HepG2 (cell line): ENCODE data around the gene SLC8A2. TPM values are rescaled to one million over a fixed set of nuclear protein-coding genes. Genes with fewer than 3 reads are reported as not detected.

Experiments
- ATM ChIP-seq: fragments of 450-650 bp; IDR thresholded peaks from 2 replicates; pipeline ENCODE4 v1.7.1; 2017; ENCODE audit warnings: mild to moderate bottlenecking, borderline replicate concordance
- GABPB1 ChIP-seq: IDR thresholded peaks from 2 replicates; pipeline ENCODE4 v1.6.1; 2016; ENCODE audit warnings: mild to moderate bottlenecking, missing genetic modification reagents, moderate library complexity, missing compliant biosample characterization
- KDM6A ChIP-seq: IDR thresholded peaks from 2 replicates; pipeline ENCODE4 v1.6.1; 2016; ENCODE audit warnings: low read depth
- KLF13 ChIP-seq: sonication (generic); formaldehyde crosslinking; IDR thresholded peaks from 2 replicates; pipeline ENCODE4 v1.4.0; 2020; ENCODE audit warnings: mild to moderate bottlenecking, missing genetic modification reagents
- KMT2A ChIP-seq: sonication (generic); formaldehyde crosslinking; IDR thresholded peaks from 2 replicates; pipeline ENCODE4 v1.4.0; 2020; ENCODE audit warnings: missing genetic modification reagents
- MAZ ChIP-seq, 2 experiments: sonication (generic) in 1 of 2; formaldehyde crosslinking in 1 of 2; IDR thresholded peaks; 2 replicates each; pipeline versions ENCODE4 v1.5.0 to v1.6.1; 2012 to 2020; ENCODE audit warnings: low read depth in 2 of 2, mild to moderate bottlenecking in 2 of 2, borderline replicate concordance in 1 of 2, improper control_type of control experiment in 1 of 2, low read length in 1 of 2, missing genetic modification reagents in 1 of 2, moderate library complexity in 1 of 2
- NONO ChIP-seq, 2 experiments: fragments of 450-650 bp in 1 of 2; sonication (generic) in 1 of 2; formaldehyde crosslinking in 1 of 2; IDR thresholded peaks in 1 of 2; conservative IDR thresholded peaks in 1 of 2; 2 replicates each; pipeline versions ENCODE4 v1.6.1 to v1.8.0; 2017 to 2022; ENCODE audit warnings: mild to moderate bottlenecking in 1 of 2, missing genetic modification reagents in 1 of 2, moderate library complexity in 1 of 2
- PHB2 ChIP-seq: fragments of 450-650 bp; IDR thresholded peaks from 2 replicates; pipeline ENCODE4 v1.6.1; 2018; ENCODE audit not compliant: partially characterized antibody
- POLR2A ChIP-seq, 2 experiments: IDR thresholded peaks; 2 replicates each; pipeline ENCODE4 v1.6.1; 2011; ENCODE audit warnings: low read depth in 2 of 2, low read length in 2 of 2, mild to moderate bottlenecking in 1 of 2, moderate library complexity in 1 of 2; ENCODE audit not compliant: insufficient read depth in 1 of 2
- SATB2 ChIP-seq: sonication (generic); formaldehyde crosslinking; IDR thresholded peaks from 2 replicates; pipeline ENCODE4 v1.5.0; 2020; ENCODE audit warnings: missing genetic modification reagents
- SMARCE1 ChIP-seq: fragments of 450-650 bp; IDR thresholded peaks from 2 replicates; pipeline ENCODE4 v1.6.1; 2017; ENCODE audit warnings: borderline replicate concordance
- SNAI1 ChIP-seq: sonication (generic); formaldehyde crosslinking; IDR thresholded peaks from 2 replicates; pipeline ENCODE4 v1.5.0; 2020; ENCODE audit warnings: mild to moderate bottlenecking, missing genetic modification reagents, borderline replicate concordance
- TBL1XR1 ChIP-seq: fragments of 150-350 bp; IDR thresholded peaks from 2 replicates; pipeline ENCODE4 v1.6.1; 2014; ENCODE audit warnings: borderline replicate concordance, low read length; ENCODE audit not compliant: partially characterized antibody
- TFE3 ChIP-seq: IDR thresholded peaks from 2 replicates; pipeline ENCODE4 v1.6.1; 2016
- ZNF331 ChIP-seq: sonication (generic); formaldehyde crosslinking; IDR thresholded peaks from 2 replicates; pipeline ENCODE4 v1.4.0; 2020; ENCODE audit warnings: missing genetic modification reagents
- ZNF746 ChIP-seq: sonication (generic); formaldehyde crosslinking; IDR thresholded peaks from 2 replicates; pipeline ENCODE4 v1.8.0; 2022; ENCODE audit warnings: mild to moderate bottlenecking, missing genetic modification reagents
- ZNF788 ChIP-seq: sonication (generic); formaldehyde crosslinking; IDR thresholded peaks from 2 replicates; pipeline ENCODE4 v1.5.0; 2020; ENCODE audit warnings: mild to moderate bottlenecking, missing genetic modification reagents, borderline replicate concordance
- ZNF883 ChIP-seq: sonication (generic); formaldehyde crosslinking; IDR thresholded peaks from 2 replicates; pipeline ENCODE4 v1.5.1; 2020; ENCODE audit warnings: mild to moderate bottlenecking, missing genetic modification reagents; ENCODE audit errors: not compliant biosample characterization
- polyA plus RNA-seq, 8 experiments: library from polyadenylated mRNA; depleted of rRNA in 3 of 8; stranded (reverse) in 7 of 8; unstranded in 1 of 8; fragments of >200 nt; fragmentation: Illumina TruSeq in 4 of 8; extraction: Trizol in 4 of 8; gene quantifications; 2 replicates each; pipeline versions ENCODE4 v1.2.1 to v1.2.3, GENCODE V29; 2011 to 2016; ENCODE audit warnings: low read depth in 4 of 8, missing spikeins in 1 of 8, mixed read lengths in 1 of 8; ENCODE audit not compliant: insufficient read depth in 1 of 8
- total RNA-seq, 5 experiments: library from RNA; depleted of rRNA; stranded (reverse); fragments of >200 nt; fragmentation: Illumina TruSeq; extraction: Trizol; gene quantifications; 2 replicates each; pipeline ENCODE4 v1.2.3, GENCODE V29; 2016; ENCODE audit warnings: low read depth in 1 of 5
- TF ChIP-seq, protein P1 (sequence below): fragments of 450-650 bp; IDR thresholded peaks from 2 replicates; pipeline ENCODE4 v1.6.1; 2017
- TF ChIP-seq, protein P2 (sequence below): sonication (generic); formaldehyde crosslinking; conservative IDR thresholded peaks from 2 replicates; pipeline ENCODE4 v1.4.0; 2020; ENCODE audit warnings: mild to moderate bottlenecking, missing genetic modification reagents, moderate library complexity
- TF ChIP-seq, protein P3 (sequence below): IDR thresholded peaks from 2 replicates; pipeline ENCODE4 v1.6.1; 2016; ENCODE audit warnings: mild to moderate bottlenecking, missing biosample characterization, missing genetic modification reagents
- TF ChIP-seq, protein P4 (sequence below): sonication (generic); formaldehyde crosslinking; IDR thresholded peaks from 2 replicates; pipeline ENCODE4 v1.4.0; 2020; ENCODE audit warnings: missing genetic modification reagents

The SLC8A2 gene
- total and polyA plus RNA-seq, 2 of the 13 experiments (the other 11 are each of a cell fraction or from before 2014, with no cell fraction given) = 0.02 TPM; not detected in 1

DNA sequence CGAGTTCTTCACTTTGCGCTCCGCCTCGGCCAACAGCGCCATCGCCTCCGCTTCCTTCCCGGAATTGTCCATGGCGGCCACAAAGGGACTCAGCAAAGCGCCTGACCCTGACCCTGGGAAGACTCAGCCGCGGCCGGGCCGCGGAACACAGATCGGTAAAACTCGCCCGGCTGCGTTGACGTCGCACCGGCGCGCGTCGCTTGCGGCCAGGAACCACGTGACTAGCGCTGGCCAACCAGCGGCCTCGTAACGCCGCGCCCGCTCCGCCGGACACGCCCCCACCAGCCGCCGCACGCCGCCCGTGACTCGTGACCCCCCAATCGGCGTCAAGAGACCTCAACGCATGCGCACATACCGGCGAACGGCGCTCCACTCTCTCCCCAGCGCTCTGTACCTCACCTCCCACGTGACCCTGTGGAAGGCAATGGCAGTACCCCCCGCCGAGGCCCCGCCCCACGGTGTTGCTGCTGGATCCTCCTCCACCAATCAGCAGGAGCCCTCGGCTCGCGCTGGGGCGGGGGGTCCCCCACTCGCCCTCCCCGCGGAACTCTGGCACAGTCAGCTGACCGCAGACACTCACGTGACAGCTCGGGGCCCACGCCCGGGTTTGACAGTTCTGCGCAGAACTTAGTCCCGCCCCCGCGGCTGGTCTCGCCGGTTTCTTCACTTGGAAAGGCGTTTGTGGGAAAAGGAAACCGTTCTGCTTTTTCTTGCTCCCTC, 43.3 kb upstream of the SLC8A2 start, which contains the start of gene NAPA (continued):
- TF ChIP-seq NONO (IDR thresholded peaks at IDR 0.05) (no peak), NONO (CRISPR knock-in tag; conservative IDR thresholded peaks at IDR 0.05) (peak; percentile 83), KDM6A (CRISPR knock-in tag) (no peak), GABPB1 (CRISPR knock-in tag) (peak; percentile 88), ZNF746 (CRISPR knock-in tag) (no peak), KLF13 (CRISPR knock-in tag) (no peak), TFE3 (CRISPR knock-in tag) (peak; percentile 96), SNAI1 (CRISPR knock-in tag) (no peak), POLR2A (IDR thresholded peaks at IDR 0.05; ENCODE audit: insufficient read depth in 1 of 2, low read depth in 2 of 2, low read length in 2 of 2) (peak; percentile 57 to 89), SATB2 (CRISPR knock-in tag) (0 out of 2 replicates have a peak, but pooled peaks have one; percentile 29), ATM (no peak), ZNF883 (CRISPR knock-in tag) (peak; percentile 4), MAZ (IDR thresholded peaks at IDR 0.05; ENCODE audit: borderline replicate concordance, low read depth, low read length) (peak; percentile 83; the same call in 1 of the 2 replicates), MAZ (CRISPR knock-in tag; IDR thresholded peaks at IDR 0.05; ENCODE audit: low read depth) (peak; percentile 98), SMARCE1 (no peak), ZNF788 (peak; percentile 79; the same call in 1 of the 2 replicates), KMT2A (CRISPR knock-in tag) (peak; percentile 49; the same call in 1 of the 2 replicates), ZNF331 (CRISPR knock-in tag) (peak; percentile 41; the same call in 1 of the 2 replicates), PHB2 (no peak), TBL1XR1 (peak; percentile 18)
- TF ChIP-seq, protein P1, sequence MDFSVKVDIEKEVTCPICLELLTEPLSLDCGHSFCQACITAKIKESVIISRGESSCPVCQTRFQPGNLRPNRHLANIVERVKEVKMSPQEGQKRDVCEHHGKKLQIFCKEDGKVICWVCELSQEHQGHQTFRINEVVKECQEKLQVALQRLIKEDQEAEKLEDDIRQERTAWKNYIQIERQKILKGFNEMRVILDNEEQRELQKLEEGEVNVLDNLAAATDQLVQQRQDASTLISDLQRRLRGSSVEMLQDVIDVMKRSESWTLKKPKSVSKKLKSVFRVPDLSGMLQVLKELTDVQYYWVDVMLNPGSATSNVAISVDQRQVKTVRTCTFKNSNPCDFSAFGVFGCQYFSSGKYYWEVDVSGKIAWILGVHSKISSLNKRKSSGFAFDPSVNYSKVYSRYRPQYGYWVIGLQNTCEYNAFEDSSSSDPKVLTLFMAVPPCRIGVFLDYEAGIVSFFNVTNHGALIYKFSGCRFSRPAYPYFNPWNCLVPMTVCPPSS = no peak
- TF ChIP-seq, protein P2, sequence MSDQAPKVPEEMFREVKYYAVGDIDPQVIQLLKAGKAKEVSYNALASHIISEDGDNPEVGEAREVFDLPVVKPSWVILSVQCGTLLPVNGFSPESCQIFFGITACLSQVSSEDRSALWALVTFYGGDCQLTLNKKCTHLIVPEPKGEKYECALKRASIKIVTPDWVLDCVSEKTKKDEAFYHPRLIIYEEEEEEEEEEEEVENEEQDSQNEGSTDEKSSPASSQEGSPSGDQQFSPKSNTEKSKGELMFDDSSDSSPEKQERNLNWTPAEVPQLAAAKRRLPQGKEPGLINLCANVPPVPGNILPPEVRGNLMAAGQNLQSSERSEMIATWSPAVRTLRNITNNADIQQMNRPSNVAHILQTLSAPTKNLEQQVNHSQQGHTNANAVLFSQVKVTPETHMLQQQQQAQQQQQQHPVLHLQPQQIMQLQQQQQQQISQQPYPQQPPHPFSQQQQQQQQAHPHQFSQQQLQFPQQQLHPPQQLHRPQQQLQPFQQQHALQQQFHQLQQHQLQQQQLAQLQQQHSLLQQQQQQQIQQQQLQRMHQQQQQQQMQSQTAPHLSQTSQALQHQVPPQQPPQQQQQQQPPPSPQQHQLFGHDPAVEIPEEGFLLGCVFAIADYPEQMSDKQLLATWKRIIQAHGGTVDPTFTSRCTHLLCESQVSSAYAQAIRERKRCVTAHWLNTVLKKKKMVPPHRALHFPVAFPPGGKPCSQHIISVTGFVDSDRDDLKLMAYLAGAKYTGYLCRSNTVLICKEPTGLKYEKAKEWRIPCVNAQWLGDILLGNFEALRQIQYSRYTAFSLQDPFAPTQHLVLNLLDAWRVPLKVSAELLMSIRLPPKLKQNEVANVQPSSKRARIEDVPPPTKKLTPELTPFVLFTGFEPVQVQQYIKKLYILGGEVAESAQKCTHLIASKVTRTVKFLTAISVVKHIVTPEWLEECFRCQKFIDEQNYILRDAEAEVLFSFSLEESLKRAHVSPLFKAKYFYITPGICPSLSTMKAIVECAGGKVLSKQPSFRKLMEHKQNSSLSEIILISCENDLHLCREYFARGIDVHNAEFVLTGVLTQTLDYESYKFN (CRISPR knock-in tag) = peak; percentile 70
- TF ChIP-seq, protein P3, sequence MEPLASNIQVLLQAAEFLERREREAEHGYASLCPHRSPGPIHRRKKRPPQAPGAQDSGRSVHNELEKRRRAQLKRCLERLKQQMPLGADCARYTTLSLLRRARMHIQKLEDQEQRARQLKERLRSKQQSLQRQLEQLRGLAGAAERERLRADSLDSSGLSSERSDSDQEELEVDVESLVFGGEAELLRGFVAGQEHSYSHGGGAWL (CRISPR knock-in tag) = 0 out of 2 replicates have a peak, but pooled peaks have one; percentile 14
- TF ChIP-seq, protein P4, sequence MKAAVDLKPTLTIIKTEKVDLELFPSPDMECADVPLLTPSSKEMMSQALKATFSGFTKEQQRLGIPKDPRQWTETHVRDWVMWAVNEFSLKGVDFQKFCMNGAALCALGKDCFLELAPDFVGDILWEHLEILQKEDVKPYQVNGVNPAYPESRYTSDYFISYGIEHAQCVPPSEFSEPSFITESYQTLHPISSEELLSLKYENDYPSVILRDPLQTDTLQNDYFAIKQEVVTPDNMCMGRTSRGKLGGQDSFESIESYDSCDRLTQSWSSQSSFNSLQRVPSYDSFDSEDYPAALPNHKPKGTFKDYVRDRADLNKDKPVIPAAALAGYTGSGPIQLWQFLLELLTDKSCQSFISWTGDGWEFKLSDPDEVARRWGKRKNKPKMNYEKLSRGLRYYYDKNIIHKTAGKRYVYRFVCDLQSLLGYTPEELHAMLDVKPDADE (CRISPR knock-in tag) = no peak
